ENCODE measurements around the gene HSF2BP.
A peak's percentile ranks its signal among the peaks of the same experiment; 100 is the strongest.

Gene HSF2BP

DNA sequence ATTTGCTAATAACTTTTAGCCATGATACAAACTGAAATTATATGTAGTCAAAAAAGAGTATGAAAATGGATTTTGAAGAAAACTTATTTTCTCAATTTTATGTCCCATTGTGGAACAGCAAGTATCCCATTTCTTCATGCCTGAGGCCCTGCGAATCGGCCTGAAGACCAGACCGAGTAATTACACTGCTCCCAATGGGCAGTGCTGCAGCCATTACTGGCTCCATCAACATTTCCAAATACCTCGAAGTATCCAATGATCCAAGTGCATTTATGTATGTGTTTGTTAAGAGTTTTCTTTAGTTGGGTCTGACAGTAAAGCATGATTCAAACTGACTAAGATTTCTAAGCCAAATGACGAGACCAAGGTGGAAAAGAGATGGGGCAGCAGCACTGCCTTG, 44.4 kb downstream of the HSF2BP start:
- TF ChIP-seq, protein P1, sequence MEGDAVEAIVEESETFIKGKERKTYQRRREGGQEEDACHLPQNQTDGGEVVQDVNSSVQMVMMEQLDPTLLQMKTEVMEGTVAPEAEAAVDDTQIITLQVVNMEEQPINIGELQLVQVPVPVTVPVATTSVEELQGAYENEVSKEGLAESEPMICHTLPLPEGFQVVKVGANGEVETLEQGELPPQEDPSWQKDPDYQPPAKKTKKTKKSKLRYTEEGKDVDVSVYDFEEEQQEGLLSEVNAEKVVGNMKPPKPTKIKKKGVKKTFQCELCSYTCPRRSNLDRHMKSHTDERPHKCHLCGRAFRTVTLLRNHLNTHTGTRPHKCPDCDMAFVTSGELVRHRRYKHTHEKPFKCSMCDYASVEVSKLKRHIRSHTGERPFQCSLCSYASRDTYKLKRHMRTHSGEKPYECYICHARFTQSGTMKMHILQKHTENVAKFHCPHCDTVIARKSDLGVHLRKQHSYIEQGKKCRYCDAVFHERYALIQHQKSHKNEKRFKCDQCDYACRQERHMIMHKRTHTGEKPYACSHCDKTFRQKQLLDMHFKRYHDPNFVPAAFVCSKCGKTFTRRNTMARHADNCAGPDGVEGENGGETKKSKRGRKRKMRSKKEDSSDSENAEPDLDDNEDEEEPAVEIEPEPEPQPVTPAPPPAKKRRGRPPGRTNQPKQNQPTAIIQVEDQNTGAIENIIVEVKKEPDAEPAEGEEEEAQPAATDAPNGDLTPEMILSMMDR (IDR thresholded peaks at IDR 0.05; ENCODE audit: low read depth, low read length, missing control alignments): no peak
- no peak for DNase-seq (ENCODE audit: low read depth)

GRCh38 chr21:43613755-43614638, 45.3 kb downstream of the HSF2BP start:
- H3K4me3 ChIP-seq (ENCODE audit: low read depth, low read length): no peak overlapping the region
- in situ Hi-C loops (cut with HindIII; ENCODE audit: low sequenced_read_pairs): no loop called here
- TF ChIP-seq, protein P1 (IDR thresholded peaks at IDR 0.05; ENCODE audit: low read depth, low read length, missing control alignments): no peak
- DNase-seq (ENCODE audit: low read depth): no peak

More for the DNA sequence above, 44.4 kb downstream of the HSF2BP start:
- no peak overlapping the region for H3K4me3 ChIP-seq (ENCODE audit: low read depth, low read length)
- in situ Hi-C loops (cut with HindIII; ENCODE audit: low sequenced_read_pairs): no loop called here

- TF ChIP-seq, protein P1 (IDR thresholded peaks at IDR 0.05; ENCODE audit: low read depth, low read length, missing control alignments): peak; percentile 93
- DNase-seq (ENCODE audit: low read depth): peak; percentile 54
- no peak overlapping the region for H3K4me3 ChIP-seq (ENCODE audit: low read depth, low read length)
- in situ Hi-C loops (cut with HindIII; ENCODE audit: low sequenced_read_pairs): no loop called here
Measured at GRCh38 chr21:43611598-43612369, 47.5 kb downstream of the HSF2BP start.

GRCh38 chr21:43609501-43610340, 49.6 kb downstream of the HSF2BP start:
- TF ChIP-seq, protein P1 (IDR thresholded peaks at IDR 0.05; ENCODE audit: low read depth, low read length, missing control alignments): no peak
- in situ Hi-C loops (cut with HindIII; ENCODE audit: low sequenced_read_pairs): no loop called here
- H3K4me3 ChIP-seq (ENCODE audit: low read depth, low read length): no peak overlapping the region
- DNase-seq (ENCODE audit: low read depth): peak; percentile 83

DNA sequence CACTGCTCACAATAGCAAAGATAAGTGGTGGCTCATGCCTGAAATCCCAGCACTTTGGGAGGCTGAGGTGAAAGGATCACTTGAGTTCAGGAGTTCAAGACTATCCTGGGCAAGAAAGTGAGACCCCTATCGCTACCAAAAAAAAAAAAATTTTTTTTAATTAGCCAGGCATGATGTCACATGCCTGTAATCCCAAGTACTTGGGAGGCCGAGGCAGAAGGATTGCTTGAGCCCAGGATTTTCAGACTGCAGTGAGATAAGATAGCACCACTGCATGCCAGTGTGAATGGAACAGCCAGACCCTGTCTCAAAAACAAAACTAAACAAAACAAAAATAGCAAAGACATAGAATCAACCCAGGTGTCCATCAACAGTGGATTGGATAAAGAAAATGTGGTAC, 50.6 kb downstream of the HSF2BP start:
- no peak for DNase-seq (ENCODE audit: low read depth)
- in situ Hi-C loops (cut with HindIII; ENCODE audit: low sequenced_read_pairs): no loop called here
- TF ChIP-seq, protein P1 (IDR thresholded peaks at IDR 0.05; ENCODE audit: low read depth, low read length, missing control alignments): no peak

GRCh38 chr21:43608225-43608624, 51.1 kb downstream of the HSF2BP start:
- TF ChIP-seq, protein P1 (IDR thresholded peaks at IDR 0.05; ENCODE audit: low read depth, low read length, missing control alignments): no peak
- in situ Hi-C loops (cut with HindIII; ENCODE audit: low sequenced_read_pairs): no loop called here
- DNase-seq (ENCODE audit: low read depth): peak; percentile 82
- H3K4me3 ChIP-seq (ENCODE audit: low read depth, low read length): no peak overlapping the region

More for the DNA sequence above, 50.6 kb downstream of the HSF2BP start:
- no peak overlapping the region for H3K4me3 ChIP-seq (ENCODE audit: low read depth, low read length)

Data from astrocyte of the cerebellum (primary cell).